Dermis blood vessel endothelial cell (primary cell): ENCODE measurements around the gene CEACAM19. TPM values are rescaled to one million over a fixed set of nuclear protein-coding genes. Genes with fewer than 3 reads are reported as not detected.
"Not testable (repeated sequence)": the region's sequence is repeated elsewhere in the genome, so short reads cannot be mapped to it uniquely, and the experiment has no call there.

Experiments
- DNase-seq: peaks from one replicate; pipeline ENCODE4 v3.0.0; 2010
- total RNA-seq: library from RNA; depleted of rRNA; stranded (reverse); fragments of >200 nt; gene quantifications from 2 replicates; pipeline ENCODE4 v1.2.3, GENCODE V29; 2014

The CEACAM19 gene
- total RNA-seq, 1 donor from 2014 or later, result 0.85 TPM

DNA sequence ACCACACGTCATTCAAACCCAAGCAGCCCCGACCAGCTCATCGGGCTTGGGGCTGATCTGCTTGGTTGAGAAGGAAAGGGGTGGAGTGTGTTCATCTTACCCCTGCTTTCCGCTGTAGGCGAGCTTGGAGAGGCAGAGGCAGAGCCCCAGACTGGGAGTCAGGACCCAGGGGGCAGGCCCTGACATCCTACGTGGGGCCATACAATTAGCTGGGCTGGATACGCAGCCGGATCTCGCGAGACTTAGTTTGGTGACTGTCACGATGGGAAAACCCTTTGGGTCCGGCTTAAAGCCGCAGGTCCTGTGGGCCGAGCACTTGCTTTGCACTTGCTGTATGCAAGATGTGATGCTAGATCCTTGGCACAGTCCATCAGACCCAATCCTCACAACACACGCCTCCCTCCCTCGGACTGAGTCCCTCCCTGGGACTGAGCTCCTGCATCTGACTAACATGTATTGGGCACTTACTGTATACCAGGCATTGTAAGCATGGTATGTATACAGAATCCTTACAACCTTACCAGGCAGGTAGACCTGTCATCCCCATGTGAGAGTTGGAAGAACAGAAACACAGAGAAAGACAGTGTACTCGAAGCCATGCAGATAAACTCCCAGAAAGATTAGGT, 31.4 kb downstream of the CEACAM19 start:
- no peak for DNase-seq

DNA sequence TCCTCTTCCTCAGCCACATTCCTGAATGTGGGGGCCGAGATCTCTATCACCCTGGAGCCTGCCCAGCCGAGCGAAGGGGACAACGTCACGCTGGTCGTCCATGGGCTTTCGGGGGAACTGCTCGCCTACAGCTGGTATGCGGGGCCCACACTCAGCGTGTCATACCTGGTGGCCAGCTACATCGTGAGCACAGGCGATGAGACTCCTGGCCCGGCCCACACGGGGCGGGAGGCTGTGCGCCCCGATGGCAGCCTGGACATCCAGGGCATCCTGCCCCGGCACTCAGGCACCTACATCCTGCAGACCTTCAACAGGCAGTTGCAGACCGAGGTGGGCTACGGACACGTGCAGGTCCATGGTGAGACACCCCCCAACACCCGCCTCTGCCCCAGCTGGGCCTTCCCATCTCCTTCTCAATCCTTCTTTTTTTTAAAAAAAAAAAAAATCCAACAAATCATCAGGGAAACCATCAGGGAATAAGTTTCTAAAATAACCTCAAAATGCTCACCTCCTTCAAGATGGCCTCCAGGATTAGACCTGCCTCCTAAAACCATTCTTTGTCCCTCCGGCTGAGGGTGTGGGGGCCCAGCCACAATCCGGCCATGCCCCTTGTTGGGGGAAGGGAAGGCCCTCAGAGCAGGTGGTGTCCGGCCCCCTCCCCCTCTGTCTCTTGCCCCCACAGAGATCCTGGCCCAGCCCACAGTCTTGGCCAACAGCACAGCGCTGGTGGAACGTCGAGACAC, 32.2 kb downstream of the CEACAM19 start:
- no peak for DNase-seq

DNA sequence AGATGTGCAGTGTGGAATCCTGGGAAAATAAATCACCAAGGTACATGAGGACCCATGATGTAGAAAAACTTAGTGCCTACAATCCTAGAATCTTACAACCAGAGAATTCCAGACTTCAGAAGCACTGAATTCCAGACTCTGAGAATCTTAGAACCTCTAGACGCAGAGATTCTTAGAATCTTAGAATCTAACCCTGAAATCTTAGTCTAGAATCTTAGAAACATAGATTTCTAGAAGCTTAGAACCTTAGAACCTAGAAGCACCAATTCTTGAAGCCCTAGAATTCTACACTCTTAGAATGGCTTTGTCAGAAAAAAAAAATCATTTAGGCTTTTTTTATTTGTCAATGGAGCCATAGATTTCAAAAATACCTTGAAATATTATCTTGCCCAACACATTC, 33.7 kb downstream of the CEACAM19 start:
- DNase-seq, result no peak

DNA sequence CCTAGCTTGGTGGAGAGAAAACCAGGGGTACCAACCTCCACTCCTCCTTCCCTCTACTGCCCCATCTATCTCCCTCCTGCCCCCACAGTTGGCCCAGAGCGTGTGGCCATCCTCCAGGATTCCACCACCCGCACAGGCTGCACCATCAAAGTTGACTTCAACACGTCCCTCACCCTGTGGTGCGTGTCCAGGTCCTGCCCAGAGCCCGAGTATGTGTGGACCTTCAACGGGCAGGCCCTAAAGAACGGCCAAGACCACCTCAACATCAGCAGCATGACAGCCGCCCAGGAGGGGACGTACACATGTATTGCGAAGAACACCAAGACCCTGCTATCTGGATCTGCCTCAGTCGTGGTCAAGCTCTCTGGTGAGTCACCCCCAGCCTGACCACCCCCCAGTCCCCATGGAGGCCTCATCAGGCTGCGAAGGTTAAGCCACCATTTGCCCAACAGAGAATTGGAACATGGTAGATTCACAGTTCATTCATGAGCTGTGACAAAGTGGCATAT, 34.3 kb downstream of the CEACAM19 start:
- DNase-seq, result no peak

DNA sequence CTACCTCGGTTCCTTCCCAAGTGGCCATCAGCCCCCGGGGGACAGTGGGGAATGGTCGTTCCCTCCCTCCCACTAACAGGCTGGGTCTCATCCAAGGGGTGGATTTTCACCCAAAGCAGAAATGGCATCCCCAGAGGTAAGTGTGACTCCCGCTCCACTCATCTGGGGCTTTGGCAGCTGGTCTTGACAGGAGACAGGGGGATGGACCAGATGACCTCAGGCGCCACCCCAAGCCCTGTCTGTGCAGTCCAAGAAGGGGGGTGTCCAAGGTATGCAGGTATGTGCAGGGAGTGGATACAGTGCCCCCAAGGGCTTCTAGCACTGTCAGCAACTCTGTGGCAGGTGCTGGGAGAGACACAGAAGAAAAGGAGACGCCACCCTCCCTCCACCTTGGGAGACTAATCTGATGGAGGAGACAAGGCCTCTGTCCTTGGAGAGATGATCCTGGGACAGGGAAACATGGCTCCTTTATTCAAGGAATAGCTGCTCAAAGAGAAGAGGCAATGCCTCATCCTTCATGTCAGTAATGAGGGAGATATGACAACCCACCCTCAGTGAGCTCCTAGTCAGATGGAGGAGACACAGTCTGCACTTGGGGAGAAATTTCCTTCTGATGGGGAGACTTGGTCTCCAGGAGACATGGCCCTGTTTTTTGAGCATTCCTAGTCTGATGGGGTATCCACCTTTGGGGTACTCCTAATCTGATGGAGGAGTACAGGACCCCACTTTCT, 35.4 kb downstream of the CEACAM19 start:
- no peak for DNase-seq

- no peak for DNase-seq
Observed at GRCh38 chr19:44707794-44708193, 36.5 kb downstream of the CEACAM19 start.

- no peak for DNase-seq
Observed at GRCh38 chr19:44708940-44709339, 37.7 kb downstream of the CEACAM19 start.

DNA sequence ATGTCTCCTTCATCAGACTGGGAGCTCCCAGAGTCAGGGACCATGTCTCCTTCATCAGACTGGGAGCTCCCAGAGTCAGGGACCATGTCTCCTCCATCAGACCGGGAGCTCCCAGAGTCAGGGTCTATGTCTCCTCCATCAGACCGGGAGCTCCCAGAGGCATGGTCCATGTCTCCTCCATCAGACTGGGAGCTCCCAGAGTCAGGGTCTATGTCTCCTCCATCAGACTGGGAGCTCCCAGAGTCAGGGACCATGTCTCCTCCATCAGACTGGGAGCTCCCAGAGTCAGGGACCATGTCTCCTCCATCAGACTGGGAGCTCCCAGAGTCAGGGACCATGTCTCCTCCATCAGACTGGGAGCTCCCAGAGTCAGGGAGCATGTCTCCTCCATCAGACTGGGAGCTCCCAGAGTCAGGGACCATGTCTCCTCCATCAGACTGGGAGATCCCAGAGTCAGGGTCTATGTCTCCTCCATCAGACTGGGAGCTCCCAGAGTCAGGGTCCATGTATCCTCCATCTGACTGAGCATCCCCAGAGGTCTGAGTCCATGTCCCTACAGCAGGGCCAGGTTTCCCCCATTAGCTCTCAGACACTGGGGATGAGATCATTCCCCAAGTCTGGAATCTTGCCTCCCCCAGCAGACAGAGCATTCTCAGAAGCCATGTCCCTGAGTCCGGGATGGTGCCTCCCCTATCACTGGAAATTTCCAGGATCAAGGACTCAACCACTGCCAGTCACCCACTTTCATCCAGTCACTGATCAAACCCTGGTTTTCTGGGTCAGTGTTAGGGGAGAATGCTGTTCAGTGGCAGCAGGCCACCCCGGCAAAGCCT, 38.4 kb downstream of the CEACAM19 start:
- DNase-seq, result not testable (repeated sequence)

DNA sequence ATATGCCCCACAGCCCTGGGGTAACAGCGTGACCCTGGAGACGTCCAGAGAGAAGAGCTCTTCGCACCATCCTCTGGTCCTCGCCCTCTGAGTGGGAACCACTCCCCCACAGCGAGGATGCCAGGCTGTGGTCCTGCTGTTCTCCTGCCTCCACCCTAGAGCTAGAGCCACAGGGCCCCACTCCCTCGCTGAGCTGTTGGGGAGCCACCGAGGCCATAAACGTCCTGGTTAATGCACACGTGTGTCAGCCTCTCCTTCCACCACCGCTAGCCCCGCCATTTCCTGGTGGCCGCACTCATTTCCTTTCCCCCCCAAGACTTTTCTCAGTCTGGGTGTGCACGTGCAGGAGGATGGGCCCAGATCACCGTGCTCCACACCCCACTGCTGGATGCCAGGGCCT, 39.2 kb downstream of the CEACAM19 start:
- peak; percentile 35 for DNase-seq

GRCh38 chr19:44712864-44713515, 41.7 kb downstream of the CEACAM19 start:
- DNase-seq, result no peak

DNA sequence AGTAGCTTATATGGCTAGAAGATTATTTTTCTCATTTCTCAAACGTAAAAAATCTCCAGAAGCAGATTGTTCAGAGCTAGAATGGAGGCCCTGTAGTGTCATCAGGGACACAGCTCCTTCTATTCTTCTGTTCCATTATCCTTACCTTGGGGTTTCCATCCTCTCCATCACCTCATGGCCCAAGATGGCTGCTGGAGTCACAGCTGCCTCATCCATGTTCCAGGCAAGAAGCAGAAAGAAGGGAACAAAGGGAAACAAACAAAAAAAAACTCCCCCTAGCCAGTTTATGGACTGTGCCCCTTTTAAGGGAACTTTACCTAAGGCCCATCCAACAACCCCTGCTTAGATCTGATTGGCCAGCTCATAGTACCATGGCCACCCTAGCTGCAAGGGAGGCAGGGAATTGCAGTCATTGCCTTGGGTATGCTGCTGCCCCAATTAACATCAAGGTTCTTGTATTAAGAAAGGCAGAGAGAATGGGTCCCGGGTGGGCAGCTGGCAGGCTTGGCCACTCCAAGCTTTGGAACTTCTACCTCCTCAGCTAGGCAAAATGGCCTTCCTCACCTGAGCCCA, 43.4 kb downstream of the CEACAM19 start:
- DNase-seq, result no peak

GRCh38 chr19:44717603-44718002, 46.3 kb downstream of the CEACAM19 start:
- DNase-seq, result no peak

GRCh38 chr19:44718441-44719261, 47.4 kb downstream of the CEACAM19 start:
- peak; percentile 98 for DNase-seq

DNA sequence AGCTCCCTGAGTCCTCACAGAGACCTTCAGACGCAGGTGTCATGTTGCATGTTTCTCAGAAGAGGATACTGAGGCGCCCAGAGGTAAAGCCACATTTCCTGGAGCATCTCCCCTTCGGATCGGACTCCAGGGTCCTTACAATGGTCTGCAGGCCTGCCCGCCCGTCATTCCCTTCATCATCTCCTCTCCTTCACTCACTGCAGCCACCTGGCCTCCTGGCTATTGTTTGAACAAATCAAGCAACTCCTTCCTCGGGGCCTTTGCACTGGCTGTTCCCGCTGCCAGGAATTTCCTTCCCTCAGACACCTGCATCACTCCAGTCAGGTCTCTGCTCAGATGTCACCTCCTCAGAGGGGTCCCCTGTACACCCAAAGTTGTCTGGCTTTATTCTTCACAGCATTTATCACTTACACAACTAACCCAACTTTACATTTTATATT, 48.0 kb downstream of the CEACAM19 start:
- peak; percentile 59 for DNase-seq

DNA sequence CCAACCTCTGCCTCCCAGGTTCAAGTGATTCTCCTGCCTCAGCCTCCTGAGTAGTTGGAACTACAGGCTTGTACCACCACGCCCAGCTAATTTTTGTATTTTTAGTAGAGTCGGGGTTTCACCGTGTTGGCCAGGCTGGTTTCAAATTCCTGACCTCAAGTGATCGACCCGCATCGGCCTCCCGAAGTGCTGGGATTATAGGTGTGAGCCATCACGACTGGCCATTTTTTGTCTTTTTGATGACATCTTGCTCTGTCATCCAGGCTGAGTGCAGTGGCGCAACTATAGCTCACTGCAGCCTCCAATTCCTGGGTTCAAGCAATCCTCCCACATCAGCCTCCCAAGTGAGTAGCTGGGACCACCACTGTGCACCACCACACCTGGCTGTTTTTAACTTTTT, 49.1 kb downstream of the CEACAM19 start:
- not testable (repeated sequence) for DNase-seq

GRCh38 chr19:44720945-44721344, 49.7 kb downstream of the CEACAM19 start:
- DNase-seq, result no peak

DNA sequence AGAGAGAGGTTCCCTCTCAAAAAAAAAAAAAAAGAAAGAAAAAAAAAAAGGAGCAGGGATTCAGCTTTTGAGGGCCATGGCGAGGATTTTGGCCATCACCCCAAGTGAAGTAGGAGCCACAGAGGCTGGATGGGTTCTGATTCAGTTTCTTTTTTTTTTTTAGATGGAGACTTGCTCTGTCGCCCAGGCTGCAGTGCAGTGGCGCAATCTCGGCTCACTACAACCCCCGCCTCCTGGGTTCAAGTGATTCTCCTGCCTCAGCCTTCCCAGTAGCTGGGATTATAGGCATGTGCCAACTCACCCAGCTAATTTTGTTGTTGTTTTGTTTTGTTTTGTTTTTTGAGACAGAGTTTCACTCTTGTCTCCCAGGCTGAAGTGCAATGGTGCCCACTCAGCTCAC, 50.1 kb downstream of the CEACAM19 start:
- DNase-seq, result not testable (repeated sequence)

DNA sequence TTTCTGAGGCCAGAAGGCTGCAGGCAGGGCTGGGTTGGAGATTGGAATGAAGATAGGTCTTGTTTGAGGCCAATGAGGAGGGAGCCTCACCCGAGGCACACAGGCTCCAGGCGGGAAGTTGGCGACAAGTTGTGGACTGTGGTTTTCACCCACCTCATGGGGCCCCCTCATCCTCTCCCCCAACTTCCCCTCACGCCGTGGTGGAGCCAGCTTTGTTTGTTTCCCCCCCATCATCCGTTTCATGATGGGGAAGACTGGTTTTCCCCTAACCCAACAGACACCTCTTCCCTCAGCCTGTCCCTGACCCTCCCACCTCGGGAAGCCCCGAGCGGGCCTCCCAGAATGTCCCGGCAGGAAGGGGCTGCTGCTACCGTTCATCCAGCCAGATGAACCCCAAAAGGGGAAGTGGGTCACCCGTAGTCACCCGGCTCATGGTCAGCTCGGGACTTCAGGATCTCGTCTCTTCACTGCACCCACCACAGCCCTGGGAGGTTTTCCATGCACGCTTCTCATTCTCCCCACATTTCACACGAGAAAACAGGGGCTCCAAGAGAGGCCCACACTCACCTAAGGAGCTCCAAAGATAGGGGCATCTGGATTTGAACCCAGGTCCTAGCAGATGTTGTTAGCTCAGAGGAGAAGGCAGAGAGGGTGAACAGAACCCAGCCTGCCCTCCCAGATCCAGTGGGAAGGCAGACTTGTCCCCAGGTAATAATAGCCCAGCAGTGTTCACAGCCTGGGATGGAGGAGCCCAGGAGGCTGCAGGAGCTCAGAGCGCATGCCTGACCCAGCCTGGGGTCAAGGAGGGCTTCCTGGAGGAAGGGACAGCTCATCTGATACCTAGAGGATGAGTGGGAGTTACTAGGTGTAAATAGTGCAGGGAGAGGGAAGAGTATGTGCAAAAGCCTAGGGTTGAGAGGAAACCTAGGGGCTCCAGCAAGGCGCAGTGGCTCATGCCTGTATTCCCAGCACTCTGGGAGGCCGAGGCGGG, 51.1 kb downstream of the CEACAM19 start:
- DNase-seq, result peak; percentile 64

DNA sequence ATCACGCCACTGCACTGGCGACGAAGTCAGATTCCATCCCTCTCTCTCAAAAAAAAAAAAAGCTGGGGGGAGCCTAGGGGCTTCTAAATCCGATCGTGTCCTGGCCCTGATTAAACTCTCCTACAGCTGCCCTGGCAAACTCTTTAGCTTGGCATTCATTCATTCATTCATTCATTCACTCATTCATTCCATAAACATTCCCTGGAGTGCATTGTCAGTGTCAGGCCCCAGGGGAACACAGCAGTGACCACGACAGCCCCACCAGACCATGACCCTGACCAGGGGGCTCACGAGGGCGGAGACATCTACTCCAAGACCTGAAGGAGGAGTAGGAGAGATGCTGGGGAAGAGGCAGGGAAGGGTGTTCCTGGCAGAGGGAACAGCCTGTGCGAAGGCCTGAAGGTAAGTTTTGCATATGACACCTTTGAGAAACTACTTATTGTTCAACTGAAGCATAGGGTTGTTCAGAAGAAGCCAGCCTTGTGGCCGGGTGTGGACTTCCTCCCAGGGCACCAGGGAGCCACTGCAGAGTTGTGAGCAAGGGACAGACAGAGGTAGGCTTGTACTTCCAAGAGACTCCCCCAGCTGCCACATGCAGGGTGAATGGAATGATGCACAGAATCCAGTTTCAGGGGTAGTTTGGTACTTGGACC, 52.1 kb downstream of the CEACAM19 start:
- DNase-seq, result no peak
